Lower lobe of right lung (tissue), 2 donors: Measurements from ENCODE around the gene CGNL1. TPM values are rescaled to one million over a fixed set of nuclear protein-coding genes. Genes with fewer than 3 reads are reported as not detected.
A peak's percentile ranks its signal among the peaks of the same experiment; 100 is the strongest.

Experiments used
- ATAC-seq, 2 donors: fragments of 200-7000 bp; cut with Tn5 transposase; one replicate each; pipeline ENCODE4 v1.9.1; 2020 to 2022; ENCODE audit warnings: mild to moderate bottlenecking in 2 of 2, moderate library complexity in 2 of 2
- DNase-seq: peaks from one replicate; pipeline ENCODE4 v3.0.0-alpha.2; 2020
- H3K27ac ChIP-seq: fragments of 200-600 bp; one replicate; pipeline ENCODE4 v1.8.0; 2022
- H3K27me3 ChIP-seq: fragments of 200-600 bp; one replicate; pipeline ENCODE4 v1.8.0; 2022; ENCODE audit warnings: low read depth
- H3K36me3 ChIP-seq: fragments of 200-600 bp; one replicate; pipeline ENCODE4 v1.8.0; 2022; ENCODE audit warnings: mild to moderate bottlenecking
- H3K4me1 ChIP-seq: fragments of 200-600 bp; one replicate; pipeline ENCODE4 v1.8.0; 2022
- H3K4me3 ChIP-seq: fragments of 200-600 bp; one replicate; pipeline ENCODE4 v1.8.0; 2022; ENCODE audit warnings: mild to moderate bottlenecking
- H3K9me3 ChIP-seq: fragments of 200-600 bp; one replicate; pipeline ENCODE4 v1.8.0; 2022
- CTCF ChIP-seq: fragments of 200-600 bp; IDR thresholded peaks from one replicate; pipeline ENCODE4 v1.8.0; 2022; ENCODE audit warnings: antibody characterized with exemption, mild to moderate bottlenecking
- intact Hi-C: fragments of 100-400 bp; cut with DNase I; formaldehyde crosslinking; loops from one replicate; pipeline ENCODE4 v1.11.0; 2022
- total RNA-seq: library from RNA; stranded (reverse); fragmentation: NEBNext Ultra II Directional; extraction: Animal tissue kit (Norgen Biotek cat#: 25700); gene quantifications from one replicate; pipeline ENCODE4 v1.2.1, GENCODE V29; 2021
- donor health status: DM: no; HTN: yes; CAD: no; lungs with severe emphysema.

Gene CGNL1
- total RNA-seq, 1 donor from 2014 or later, result 46.0 TPM

GRCh38 chr15:57357799-57358198, 18.5 kb upstream of the CGNL1 start:
- ATAC-seq, result no peak
- intact Hi-C loops, result no loop called here

GRCh38 chr15:57358571-57358970, 17.7 kb upstream of the CGNL1 start:
- Histone ChIP-seq H3K27me3 (no peaks in the 10 kb centered on the region), H3K4me1 (no peaks in the 10 kb centered on the region), H3K27ac (no peak overlapping the region), H3K9me3 (no peaks in the 10 kb centered on the region), H3K36me3 (no peaks in the 10 kb centered on the region), H3K4me3 (no peak overlapping the region)
- no peak for TF ChIP-seq CTCF
- ATAC-seq, result no peak
- intact Hi-C loops, result no loop called here
- no peak for DNase-seq

More at GRCh38 chr15:57357799-57358198, 18.5 kb upstream of the CGNL1 start:
- no peaks in the 10 kb centered on the region for H3K9me3 ChIP-seq
- H3K27me3 ChIP-seq, result no peaks in the 10 kb centered on the region
- DNase-seq, result no peak
- no peaks in the 10 kb centered on the region for H3K36me3 ChIP-seq
- no peak for TF ChIP-seq CTCF
- no peaks in the 10 kb centered on the region for H3K4me1 ChIP-seq
- no peak overlapping the region for H3K27ac ChIP-seq
- H3K4me3 ChIP-seq, result no peak overlapping the region

GRCh38 chr15:57363661-57364060, 12.6 kb upstream of the CGNL1 start:
- H3K4me3 ChIP-seq, result no peak overlapping the region
- no peaks in the 10 kb centered on the region for H3K27me3 ChIP-seq
- no peak for ATAC-seq
- no peaks in the 10 kb centered on the region for H3K36me3 ChIP-seq
- H3K4me1 ChIP-seq, result peaks cover 4% of the 10 kb centered on the region
- no peak for DNase-seq
- TF ChIP-seq CTCF, result no peak
- no peak overlapping the region for H3K27ac ChIP-seq
- H3K9me3 ChIP-seq, result no peaks in the 10 kb centered on the region
- intact Hi-C loops, result no loop called here

- peak; percentile 9 for TF ChIP-seq CTCF
- Histone ChIP-seq H3K27me3 (no peaks in the 10 kb centered on the region), H3K9me3 (no peaks in the 10 kb centered on the region), H3K4me3 (no peak overlapping the region), H3K4me1 (peaks cover 4% of the 10 kb centered on the region), H3K36me3 (no peaks in the 10 kb centered on the region), H3K27ac (no peak overlapping the region)
- DNase-seq, result no peak
- intact Hi-C loops, result no loop called here
- peak; percentile 19 to 24 for ATAC-seq
These were observed 11.9 kb upstream of the CGNL1 start for GRCh38 chr15:57364282-57365007.

GRCh38 chr15:57367556-57367955, 8.7 kb upstream of the CGNL1 start:
- Histone ChIP-seq H3K27ac (no peak overlapping the region), H3K27me3 (no peaks in the 10 kb centered on the region), H3K4me3 (no peak overlapping the region), H3K4me1 (peaks cover 4% of the 10 kb centered on the region), H3K36me3 (no peaks in the 10 kb centered on the region), H3K9me3 (no peaks in the 10 kb centered on the region)
- intact Hi-C loops, result no loop called here
- ATAC-seq, result no peak
- TF ChIP-seq CTCF, result no peak
- DNase-seq, result no peak
